Activated T-helper 2 cell treated with anti-CD3 and anti-CD28 coated beads, Interferon-gamma antibody, Interleukin-2, Interleukin-4, amounts not matched to agents 10 μg/mL and 5 μg/mL and 100 μg/mL, durations not matched to agents 14 hours and 24 hours and 36 hours (primary cell): ENCODE data around the gene DDX55. TPM values are rescaled to one million over a fixed set of nuclear protein-coding genes. Genes with fewer than 3 reads are reported as not detected.

ENCODE experiments used
- DNase-seq: peaks from one replicate; pipeline ENCODE4 v3.0.0; 2021; ENCODE audit warnings: low spot score
- H3K27ac Mint-ChIP-seq: one replicate; pipeline ENCODE4 v1.8.0; 2021; ENCODE audit warnings: mixed read lengths
- H3K27me3 Mint-ChIP-seq: one replicate; pipeline ENCODE4 v1.8.0; 2021; ENCODE audit warnings: low read depth, mixed read lengths
- H3K36me3 Mint-ChIP-seq: one replicate; pipeline ENCODE4 v1.8.0; 2021; ENCODE audit warnings: low read depth, mixed read lengths
- H3K4me1 Mint-ChIP-seq: one replicate; pipeline ENCODE4 v1.8.0; 2021; ENCODE audit warnings: low read depth, mixed read lengths
- H3K4me3 Mint-ChIP-seq: one replicate; pipeline ENCODE4 v1.8.0; 2021; ENCODE audit warnings: low read depth, mild to moderate bottlenecking, moderate library complexity, mixed read lengths
- H3K9me3 Mint-ChIP-seq: one replicate; pipeline ENCODE4 v1.8.0; 2021; ENCODE audit warnings: mixed read lengths
- intact Hi-C: fragments of 100-400 bp; cut with micrococcal nuclease; formaldehyde crosslinking; loops from one replicate; pipeline ENCODE4 v1.15.1; 2023
- total RNA-seq: library from RNA; stranded (reverse); gene quantifications from 2 replicates; pipeline ENCODE4 v1.2.3, GENCODE V29; 2022

The DDX55 gene
- total RNA-seq, 1 donor from 2014 or later: 60.0 TPM

DNA sequence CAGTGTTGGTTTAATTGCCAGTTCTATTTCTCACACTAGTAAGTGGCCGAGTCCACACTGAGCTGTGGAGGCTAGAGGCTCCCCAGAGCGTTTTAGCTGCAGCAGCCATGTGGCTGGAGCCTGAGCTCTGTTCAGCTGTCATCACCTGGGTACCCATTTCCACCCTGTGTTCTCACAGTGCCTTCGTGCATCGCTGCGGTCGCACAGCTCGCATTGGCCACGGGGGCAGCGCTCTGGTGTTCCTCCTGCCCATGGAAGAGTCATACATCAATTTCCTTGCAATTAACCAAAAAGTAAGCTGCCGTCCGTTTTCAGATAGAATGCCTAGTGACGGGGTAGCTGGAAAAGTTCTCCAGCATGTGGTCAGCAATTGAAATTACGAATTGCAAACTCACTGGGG is 15.7 kb downstream of the DDX55 start:
- Mint-ChIP-seq H3K9me3 (no peaks in the 10 kb centered on the region), H3K27ac (no peak overlapping the region), H3K36me3 (peaks cover 88% of the 10 kb centered on the region), H3K27me3 (no peaks in the 10 kb centered on the region), H3K4me1 (peaks cover 2% of the 10 kb centered on the region), H3K4me3 (no peak overlapping the region)
- DNase-seq: no peak
- intact Hi-C loops: no loop called here

GRCh38 chr12:123621101-123621500 is 19.2 kb downstream of the DDX55 start:
- H3K36me3 Mint-ChIP-seq: peaks cover 79% of the 10 kb centered on the region
- H3K27me3 Mint-ChIP-seq: no peaks in the 10 kb centered on the region
- peaks cover 2% of the 10 kb centered on the region for H3K4me1 Mint-ChIP-seq
- intact Hi-C loops: no loop called here
- no peak overlapping the region for H3K27ac Mint-ChIP-seq
- H3K4me3 Mint-ChIP-seq: no peak overlapping the region
- no peaks in the 10 kb centered on the region for H3K9me3 Mint-ChIP-seq
- DNase-seq: no peak

GRCh38 chr12:123621619-123622530 is 20.0 kb downstream of the DDX55 start:
- no peaks in the 10 kb centered on the region for H3K9me3 Mint-ChIP-seq
- DNase-seq: no peak
- H3K27ac Mint-ChIP-seq: peak overlapping the region; percentile 42
- intact Hi-C loops: no loop called here
- peaks cover 2% of the 10 kb centered on the region for H3K4me1 Mint-ChIP-seq
- no peaks in the 10 kb centered on the region for H3K27me3 Mint-ChIP-seq
- H3K36me3 Mint-ChIP-seq: peaks cover 79% of the 10 kb centered on the region
- H3K4me3 Mint-ChIP-seq: no peak overlapping the region

GRCh38 chr12:123633379-123634141 is 31.7 kb downstream of the DDX55 start, which contains the start of the genes EIF2B1 and GTF2H3:
EIF2B1 (minus strand) TSS chr12:123633686; CDS start chr12:123633557, 129 bp downstream.
GTF2H3 (plus strand) TSS chr12:123633829; CDS start chr12:123633860, 31 bp downstream.
- peak; percentile 96 for DNase-seq
- Mint-ChIP-seq H3K36me3 (peaks cover 41% of the 10 kb centered on the region), H3K27me3 (no peaks in the 10 kb centered on the region), H3K4me3 (peak within 1 kb of the TSS; percentile 95), H3K4me1 (peaks cover 16% of the 10 kb centered on the region), H3K27ac (peak within 1 kb of the TSS; percentile 95), H3K9me3 (no peaks in the 10 kb centered on the region)
- intact Hi-C loops: loop anchor here (1.0 to 5.0 kb wide), 4 partner anchors 31 to 339 kb away; partner anchors contain the start of genes ATP6V0A2, CCDC92, DDX55 and TMED2

DNA sequence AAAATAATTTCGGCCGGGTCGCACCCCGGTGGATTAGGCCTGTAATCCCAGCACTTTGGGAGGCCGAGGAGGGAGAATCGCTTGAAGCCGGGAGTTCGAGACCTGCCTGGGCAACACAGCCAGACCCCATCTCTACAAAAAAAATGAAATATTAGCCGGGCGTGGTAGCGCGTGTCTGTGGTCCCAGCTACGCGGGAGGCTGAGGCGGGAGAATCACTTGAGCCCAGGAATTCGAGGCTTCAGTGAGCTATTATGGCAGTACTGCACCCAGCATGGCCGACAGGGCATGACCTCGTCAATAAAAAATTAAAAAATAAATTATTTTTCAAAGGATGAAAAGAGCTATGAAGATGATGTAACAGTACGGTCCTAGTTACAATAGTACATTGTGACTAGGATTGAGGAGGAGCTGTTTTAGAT is 32.3 kb downstream of the DDX55 start:
- Mint-ChIP-seq H3K4me3 (peak overlapping the region; percentile 95), H3K9me3 (no peaks in the 10 kb centered on the region), H3K27ac (peak overlapping the region; percentile 95), H3K4me1 (peaks cover 16% of the 10 kb centered on the region), H3K36me3 (peaks cover 35% of the 10 kb centered on the region), H3K27me3 (no peaks in the 10 kb centered on the region)
- DNase-seq: no peak
- intact Hi-C loops: loop anchor here (5.0 kb wide), 1 partner anchor 338 kb away; the partner anchor contains the start of genes CCDC92 and ZNF664

- DNase-seq: no peak
- Mint-ChIP-seq H3K4me3 (no peak overlapping the region), H3K4me1 (no peaks in the 10 kb centered on the region), H3K36me3 (peaks cover 39% of the 10 kb centered on the region), H3K27ac (no peak overlapping the region), H3K9me3 (no peaks in the 10 kb centered on the region), H3K27me3 (no peaks in the 10 kb centered on the region)
- intact Hi-C loops: no loop called here
Measured at GRCh38 chr12:123643911-123644310, 42.0 kb downstream of the DDX55 start.

DNA sequence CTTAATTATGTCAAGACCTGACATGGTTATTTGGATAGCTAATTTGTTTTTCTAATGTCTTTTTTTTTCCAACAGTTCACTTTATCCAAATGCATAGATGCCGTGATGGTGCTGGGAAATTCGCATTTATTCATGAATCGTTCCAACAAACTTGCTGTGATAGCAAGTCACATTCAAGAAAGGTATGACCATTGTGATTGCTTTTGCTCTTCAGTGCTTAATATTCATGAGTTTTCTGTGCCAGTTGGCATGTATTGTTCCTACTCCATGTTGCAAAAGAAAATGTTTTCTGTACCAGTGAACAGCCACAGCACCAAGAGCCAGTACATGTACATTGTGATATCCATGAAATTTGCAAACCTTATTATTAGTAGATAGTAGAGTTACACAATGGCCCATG is 43.5 kb downstream of the DDX55 start:
- DNase-seq: no peak
- peaks cover 44% of the 10 kb centered on the region for H3K36me3 Mint-ChIP-seq
- no peak overlapping the region for H3K4me3 Mint-ChIP-seq
- H3K27ac Mint-ChIP-seq: no peak overlapping the region
- H3K4me1 Mint-ChIP-seq: no peaks in the 10 kb centered on the region
- intact Hi-C loops: no loop called here
- H3K27me3 Mint-ChIP-seq: no peaks in the 10 kb centered on the region
- no peaks in the 10 kb centered on the region for H3K9me3 Mint-ChIP-seq

GRCh38 chr12:123645878-123646277 is 44.0 kb downstream of the DDX55 start:
- H3K27ac Mint-ChIP-seq: no peak overlapping the region
- intact Hi-C loops: no loop called here
- no peak for DNase-seq
- H3K4me3 Mint-ChIP-seq: no peak overlapping the region
- no peaks in the 10 kb centered on the region for H3K4me1 Mint-ChIP-seq
- no peaks in the 10 kb centered on the region for H3K9me3 Mint-ChIP-seq
- no peaks in the 10 kb centered on the region for H3K27me3 Mint-ChIP-seq
- H3K36me3 Mint-ChIP-seq: peaks cover 46% of the 10 kb centered on the region

GRCh38 chr12:123648401-123648800 is 46.5 kb downstream of the DDX55 start:
- Mint-ChIP-seq H3K4me3 (no peak overlapping the region), H3K9me3 (no peaks in the 10 kb centered on the region), H3K27me3 (no peaks in the 10 kb centered on the region), H3K36me3 (peaks cover 54% of the 10 kb centered on the region), H3K27ac (no peak overlapping the region), H3K4me1 (no peaks in the 10 kb centered on the region)
- intact Hi-C loops: no loop called here
- DNase-seq: no peak

- Mint-ChIP-seq H3K4me1 (no peaks in the 10 kb centered on the region), H3K36me3 (peaks cover 59% of the 10 kb centered on the region), H3K27me3 (no peaks in the 10 kb centered on the region), H3K9me3 (no peaks in the 10 kb centered on the region), H3K27ac (no peak overlapping the region), H3K4me3 (no peak overlapping the region)
- intact Hi-C loops: no loop called here
- no peak for DNase-seq
Measured at GRCh38 chr12:123654129-123654701, 52.3 kb downstream of the DDX55 start.

GRCh38 chr12:123655420-123655819 is 53.5 kb downstream of the DDX55 start:
- Mint-ChIP-seq H3K27me3 (no peaks in the 10 kb centered on the region), H3K27ac (no peak overlapping the region), H3K4me1 (no peaks in the 10 kb centered on the region), H3K36me3 (peaks cover 60% of the 10 kb centered on the region), H3K9me3 (no peaks in the 10 kb centered on the region), H3K4me3 (no peak overlapping the region)
- intact Hi-C loops: no loop called here
- DNase-seq: no peak

GRCh38 chr12:123656392-123656791 is 54.5 kb downstream of the DDX55 start:
- Mint-ChIP-seq H3K27me3 (no peaks in the 10 kb centered on the region), H3K4me3 (no peak overlapping the region), H3K9me3 (no peaks in the 10 kb centered on the region), H3K27ac (no peak overlapping the region), H3K36me3 (peaks cover 57% of the 10 kb centered on the region), H3K4me1 (no peaks in the 10 kb centered on the region)
- DNase-seq: no peak
- intact Hi-C loops: no loop called here
